Spleen (tissue), 7 donors: ENCODE results near the gene NXPH3.
"Not testable (repeated sequence)": the region's sequence is repeated elsewhere in the genome, so short reads cannot be mapped to it uniquely, and the experiment has no call there.

Experiments used
- CTCF ChIP-seq, 11 experiments: fragments of 200-600 bp in 7 of 11; fragments of 450-650 bp in 4 of 11; sonication (generic) in 4 of 11; IDR thresholded peaks in 8 of 11; conservative IDR thresholded peaks in 3 of 11; 1 replicate in 7 of 11; 2 replicates in 4 of 11; pipeline versions ENCODE4 v1.4.0 to v1.8.0; 2016 to 2021; ENCODE audit warnings: antibody characterized with exemption in 11 of 11, inconsistent platforms in 4 of 11, mild to moderate bottlenecking in 1 of 11
- POLR2A ChIP-seq, 3 donors: fragments of 450-650 bp; IDR thresholded peaks; one replicate each; pipeline ENCODE4 v1.5.1; 2017; ENCODE audit warnings: antibody characterized with exemption in 3 of 3, mild to moderate bottlenecking in 1 of 3
- POLR2AphosphoS5 ChIP-seq, 3 donors: sonication (generic); formaldehyde crosslinking; IDR thresholded peaks; one replicate each; pipeline ENCODE4 v1.5.1; 2017; ENCODE audit warnings: antibody characterized with exemption in 3 of 3
- donor health status: DM: no; HTN: no; CAD: no; lungs with moderate emphysema.
- donor health status: DM: no; HTN: no; CAD: no.
- donor health status: DM: no; HTN: no; CAD: no.

GRCh38 chr17:49550764-49551163 lies 24.9 kb upstream of the NXPH3 start:
- TF ChIP-seq CTCF (IDR thresholded peaks at IDR 0.05 in 8 of 11, conservative IDR thresholded peaks at IDR 0.05 in 3 of 11); POLR2A (IDR thresholded peaks at IDR 0.05); POLR2AphosphoS5 (IDR thresholded peaks at IDR 0.05): not testable (repeated sequence)
